Tibial artery (tissue), 4 donors: ENCODE results near the gene GLIS1.
A peak's percentile ranks its signal among the peaks of the same experiment; 100 is the strongest.

Experiments used
- DNase-seq, 2 donors: peaks; one replicate each; pipeline ENCODE4 v3.0.0-alpha.2; 2019
- H3K27ac ChIP-seq, 2 donors: fragments of 200-600 bp; sonication (generic) in 1 of 2; 1 replicate in 1 of 2; 2 replicates in 1 of 2; pipeline ENCODE4 v1.5.1; 2018 to 2019; ENCODE audit warnings: mild to moderate bottlenecking in 1 of 2
- H3K27me3 ChIP-seq, 2 donors: fragments of 200-600 bp; sonication (generic) in 1 of 2; one replicate each; pipeline versions ENCODE4 v1.5.1 to v1.6.0; 2016 to 2019
- H3K36me3 ChIP-seq, 3 donors: fragments of 200-600 bp; sonication (generic) in 2 of 3; one replicate each; pipeline ENCODE4 v1.5.1; 2016 to 2019; ENCODE audit warnings: mild to moderate bottlenecking in 2 of 3
- H3K4me1 ChIP-seq, 4 donors: fragments of 200-600 bp; sonication (generic) in 2 of 4; 1 replicate in 3 of 4; 2 replicates in 1 of 4; pipeline ENCODE4 v1.5.1; 2016 to 2019
- H3K4me3 ChIP-seq, 2 donors: fragments of 200-600 bp; sonication (generic) in 1 of 2; 1 replicate in 1 of 2; 2 replicates in 1 of 2; pipeline ENCODE4 v1.5.1; 2018 to 2019; ENCODE audit warnings: mild to moderate bottlenecking in 2 of 2
- H3K9me3 ChIP-seq, 3 donors: fragments of 200-600 bp; sonication (generic) in 1 of 3; one replicate each; pipeline ENCODE4 v1.5.1; 2016 to 2019
- CTCF ChIP-seq, 2 experiments: fragments of 200-600 bp in 1 of 2; fragments of 450-650 bp in 1 of 2; IDR thresholded peaks; one replicate each; pipeline ENCODE4 v1.5.1; 2017 to 2019; ENCODE audit warnings: antibody characterized with exemption in 2 of 2, mild to moderate bottlenecking in 1 of 2, moderate library complexity in 1 of 2
- intact Hi-C: fragments of 100-400 bp; cut with DNase I; formaldehyde crosslinking; loops from one replicate; pipeline ENCODE4 v1.15.0; 2023; ENCODE audit warnings: low total_unique reads

GLIS1 gene

GRCh38 chr1:53617382-53617781, 121.6 kb downstream of the GLIS1 start:
- H3K9me3 ChIP-seq: no peaks in the 10 kb centered on the region
- no peak for TF ChIP-seq CTCF (IDR thresholded peaks at IDR 0.05)
- intact Hi-C loops: no loop called here
- H3K27ac ChIP-seq: no peak overlapping the region
- no peak overlapping the region for H3K4me3 ChIP-seq
- H3K27me3 ChIP-seq: peaks cover 0 to 9% of the 10 kb centered on the region in 2 donors
- no peaks in the 10 kb centered on the region for H3K36me3 ChIP-seq
- H3K4me1 ChIP-seq: no peaks in the 10 kb centered on the region
- peak; percentile 41 to 63 for DNase-seq

GRCh38 chr1:53616927-53617326, 122.0 kb downstream of the GLIS1 start:
- DNase-seq: peak in 1 of 2 donors; percentile 52
- Histone ChIP-seq H3K4me3 (no peak overlapping the region), H3K27ac (no peak overlapping the region), H3K36me3 (no peaks in the 10 kb centered on the region), H3K27me3 (peaks cover 0 to 9% of the 10 kb centered on the region in 2 donors), H3K4me1 (no peaks in the 10 kb centered on the region), H3K9me3 (no peaks in the 10 kb centered on the region)
- TF ChIP-seq CTCF (IDR thresholded peaks at IDR 0.05): no peak
- intact Hi-C loops: no loop called here

- Histone ChIP-seq H3K36me3 (no peaks in the 10 kb centered on the region), H3K4me3 (no peak overlapping the region), H3K9me3 (peaks cover 0 to 2% (median 1%) of the 10 kb centered on the region in 3 donors), H3K4me1 (no peaks in the 10 kb centered on the region), H3K27ac (no peak overlapping the region), H3K27me3 (peaks cover 0 to 9% of the 10 kb centered on the region in 2 donors)
- intact Hi-C loops: no loop called here
- no peak for TF ChIP-seq CTCF (IDR thresholded peaks at IDR 0.05)
- peak in 1 of 2 donors; percentile 53 for DNase-seq
These were observed 122.5 kb downstream of the GLIS1 start for GRCh38 chr1:53616511-53616910.

- intact Hi-C loops: no loop called here
- no peak for TF ChIP-seq CTCF (IDR thresholded peaks at IDR 0.05)
- Histone ChIP-seq H3K27ac (no peak overlapping the region), H3K4me1 (no peaks in the 10 kb centered on the region), H3K36me3 (no peaks in the 10 kb centered on the region), H3K9me3 (peaks cover 0 to 16% (median 9%) of the 10 kb centered on the region in 3 donors), H3K4me3 (no peak overlapping the region), H3K27me3 (peaks cover 0 to 9% of the 10 kb centered on the region in 2 donors)
- peak in 1 of 2 donors; percentile 47 for DNase-seq
These were observed 123.9 kb downstream of the GLIS1 start for GRCh38 chr1:53615101-53615500.

GRCh38 chr1:53614231-53615021, 124.5 kb downstream of the GLIS1 start:
- Histone ChIP-seq H3K4me1 (no peaks in the 10 kb centered on the region), H3K9me3 (peaks cover 0 to 21% (median 13%) of the 10 kb centered on the region in 3 donors), H3K4me3 (no peak overlapping the region), H3K27ac (no peak overlapping the region), H3K27me3 (peaks cover 0 to 9% of the 10 kb centered on the region in 2 donors), H3K36me3 (no peaks in the 10 kb centered on the region)
- peak in 1 of 2 donors; percentile 42 for DNase-seq
- no peak for TF ChIP-seq CTCF (IDR thresholded peaks at IDR 0.05)
- intact Hi-C loops: no loop called here
